Suprapubic skin (tissue), 3 donors: Measurements from ENCODE around the gene GNB1.

Experiments used
- CTCF ChIP-seq, 2 donors: fragments of 200-600 bp in 1 of 2; fragments of 450-650 bp in 1 of 2; sonication (generic) in 1 of 2; IDR thresholded peaks; one replicate each; pipeline ENCODE4 v1.5.1; 2016 to 2019; ENCODE audit warnings: antibody characterized with exemption in 2 of 2, mild to moderate bottlenecking in 1 of 2, moderate library complexity in 1 of 2
- POLR2A ChIP-seq, 2 donors: fragments of 450-650 bp; IDR thresholded peaks; one replicate each; pipeline ENCODE4 v1.6.1; 2017; ENCODE audit warnings: antibody characterized with exemption in 2 of 2, mild to moderate bottlenecking in 2 of 2, moderate library complexity in 2 of 2

- TF ChIP-seq CTCF (IDR thresholded peaks at IDR 0.05) = no peak
- TF ChIP-seq POLR2A (IDR thresholded peaks at IDR 0.05) = peak in 1 of 2 donors; percentile 93
Observed at GRCh38 chr1:1890506-1891348, at the start of gene GNB1.
